ENCODE measurements around the gene WASL.
"Not testable (repeated sequence)": the region's sequence is repeated elsewhere in the genome, so short reads cannot be mapped to it uniquely, and the experiment has no call there.

The WASL gene

GRCh38 chr7:123768493-123768892 lies 19.7 kb upstream of the WASL start:
- DNase-seq: no peak

DNA sequence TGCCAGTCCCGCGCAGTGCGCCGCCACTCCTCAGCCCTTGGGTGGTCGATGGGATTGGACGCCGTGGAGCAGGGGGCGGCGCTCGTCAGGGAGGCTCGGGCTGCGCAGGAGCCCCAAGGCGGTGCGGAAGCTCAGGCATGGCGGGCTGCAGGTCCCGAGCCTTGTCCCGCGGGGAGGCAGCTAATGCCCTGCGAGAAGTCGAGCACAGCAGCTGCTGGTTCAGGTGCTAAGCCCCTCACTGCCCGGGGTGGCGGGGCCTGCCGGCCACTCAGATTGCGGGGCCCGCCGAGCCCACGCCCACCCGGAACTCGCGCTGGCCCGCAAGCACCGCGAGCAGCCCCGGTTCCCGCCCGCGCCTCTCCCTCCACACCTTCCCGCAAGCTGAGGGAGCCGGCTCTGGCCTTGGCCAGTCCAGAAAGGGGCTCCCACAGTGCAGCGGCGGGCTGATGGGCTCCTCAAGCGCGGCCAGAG lies 14.4 kb upstream of the WASL start:
- DNase-seq: no peak

GRCh38 chr7:123761729-123762128 lies 12.9 kb upstream of the WASL start:
- no peak for DNase-seq

- no peak for DNase-seq
These were observed 8.3 kb upstream of the WASL start for GRCh38 chr7:123757095-123757494.

DNA sequence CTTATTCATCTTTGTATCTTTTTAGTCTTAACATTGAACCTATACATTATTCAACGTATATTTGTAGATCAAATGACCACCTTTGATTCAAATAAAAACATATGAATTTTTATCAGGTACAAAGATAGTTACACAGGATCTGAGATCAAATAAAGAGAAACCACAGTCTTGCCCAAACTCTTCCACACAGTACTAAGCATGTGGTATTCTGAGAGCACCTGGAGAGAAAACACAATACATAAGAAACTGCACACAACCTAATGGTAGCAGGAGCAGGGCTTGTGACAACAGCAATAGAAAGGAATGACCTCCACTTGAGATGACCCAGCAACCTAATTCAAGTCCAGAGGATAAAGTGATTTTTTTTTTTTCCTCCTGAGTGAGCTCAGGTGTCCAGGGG lies 6.5 kb upstream of the WASL start:
- no peak for DNase-seq

- DNase-seq: no peak
These were observed 5.6 kb upstream of the WASL start for GRCh38 chr7:123754271-123754871.

DNA sequence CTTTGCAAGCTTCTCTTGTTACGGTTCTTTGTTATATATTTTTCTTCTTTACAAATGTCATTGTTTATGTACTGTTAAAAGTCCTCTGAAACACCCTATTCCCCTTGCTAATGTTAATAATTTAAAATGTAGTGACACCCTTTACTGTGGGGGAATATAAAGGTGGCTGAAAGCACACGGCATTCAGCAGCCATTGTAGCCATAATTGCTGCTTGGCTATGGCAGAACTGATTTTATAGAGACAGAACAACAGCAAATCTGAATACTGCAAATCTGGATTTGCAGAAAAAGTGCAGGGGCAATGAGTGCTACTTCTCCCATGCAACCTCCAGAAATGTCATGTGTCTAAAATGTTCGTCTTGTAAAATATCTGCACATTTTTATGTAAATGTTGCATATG lies 3.7 kb upstream of the WASL start:
- DNase-seq: no peak

GRCh38 chr7:123751821-123752220 lies 3.0 kb upstream of the WASL start:
- no peak for DNase-seq

GRCh38 chr7:123750389-123751230 lies 1.8 kb upstream of the WASL start:
- DNase-seq: no peak

- DNase-seq: peak; percentile 67
These were observed 694 bp upstream of the WASL start for GRCh38 chr7:123749537-123749857.

DNA sequence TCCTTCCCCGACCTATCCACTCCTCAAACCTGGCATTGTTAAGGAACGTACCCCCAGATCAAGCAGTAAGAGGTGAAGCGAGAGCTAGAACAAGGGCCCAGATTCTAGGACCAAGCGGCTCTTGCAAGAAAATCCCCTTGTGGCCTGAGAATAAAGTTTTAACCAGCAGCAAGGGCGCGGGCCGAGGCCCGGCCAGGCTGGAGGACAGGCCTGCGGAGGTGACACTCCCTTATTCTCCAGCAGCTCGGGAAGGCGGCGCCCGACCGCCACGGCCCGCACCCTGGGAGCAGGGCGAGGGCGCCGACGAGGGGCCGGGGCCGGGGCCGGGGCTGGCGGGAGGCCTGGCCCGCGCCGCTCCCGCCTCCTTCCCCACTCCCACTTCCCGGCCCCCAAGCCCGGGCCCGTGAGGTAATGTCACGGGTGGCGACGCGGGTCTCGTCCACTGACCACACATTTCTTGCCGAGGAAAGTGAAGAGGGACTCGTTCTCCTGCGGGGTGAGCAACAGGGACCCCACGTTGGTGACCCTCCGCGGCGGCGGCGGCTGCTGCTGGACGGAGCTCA lies 551 bp downstream of the WASL start:
- DNase-seq: no peak

DNA sequence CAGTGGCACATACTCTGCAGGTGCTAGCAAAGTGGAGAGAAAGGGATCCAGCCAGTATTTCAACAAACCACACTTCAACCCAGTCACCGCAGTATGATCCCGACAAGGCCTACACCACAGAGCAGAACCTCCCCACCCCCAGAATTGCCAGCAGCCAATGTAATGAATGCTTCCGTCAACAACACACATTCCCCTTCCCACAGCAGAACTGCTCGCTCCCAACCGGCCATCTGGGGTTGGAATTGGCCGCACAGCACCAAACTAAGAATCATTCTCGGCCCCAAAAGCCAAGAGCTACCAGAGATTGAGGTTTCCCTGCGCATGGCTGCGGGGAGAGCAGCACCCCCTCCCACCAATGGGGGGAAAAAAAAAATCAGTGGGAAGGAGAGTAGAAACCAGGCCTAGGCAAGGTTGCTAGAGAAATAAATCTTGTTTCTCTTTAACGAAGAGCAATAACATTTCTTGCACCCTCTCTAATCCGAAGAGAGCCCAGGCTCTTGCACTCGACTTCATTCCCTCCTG lies 1.1 kb downstream of the WASL start:
- peak; percentile 70 for DNase-seq

- DNase-seq: no peak
These were observed 1.8 kb downstream of the WASL start for GRCh38 chr7:123746931-123747488.

DNA sequence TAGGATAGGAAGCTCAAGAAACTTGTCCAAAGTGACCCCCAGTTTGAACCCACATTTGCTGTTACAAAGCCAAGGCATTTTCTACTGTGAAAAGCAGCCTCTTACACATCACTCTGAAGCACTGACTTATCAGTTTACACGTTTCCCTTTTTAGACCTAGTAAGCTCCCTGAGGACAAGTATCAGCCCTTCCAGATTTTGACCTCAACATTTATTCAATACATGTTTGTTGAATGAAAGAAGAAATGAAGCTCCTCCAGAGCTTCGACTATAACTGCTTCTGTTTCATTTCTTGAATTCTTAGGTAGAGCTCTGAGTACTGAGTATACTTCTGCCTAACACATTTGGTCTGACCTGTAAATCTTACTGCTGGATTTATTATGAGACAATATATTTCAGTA lies 2.7 kb downstream of the WASL start:
- DNase-seq: no peak

- no peak for DNase-seq
These were observed 3.4 kb downstream of the WASL start for GRCh38 chr7:123745437-123745836.

- no peak for DNase-seq
These were observed 4.4 kb downstream of the WASL start for GRCh38 chr7:123744416-123744815.

DNA sequence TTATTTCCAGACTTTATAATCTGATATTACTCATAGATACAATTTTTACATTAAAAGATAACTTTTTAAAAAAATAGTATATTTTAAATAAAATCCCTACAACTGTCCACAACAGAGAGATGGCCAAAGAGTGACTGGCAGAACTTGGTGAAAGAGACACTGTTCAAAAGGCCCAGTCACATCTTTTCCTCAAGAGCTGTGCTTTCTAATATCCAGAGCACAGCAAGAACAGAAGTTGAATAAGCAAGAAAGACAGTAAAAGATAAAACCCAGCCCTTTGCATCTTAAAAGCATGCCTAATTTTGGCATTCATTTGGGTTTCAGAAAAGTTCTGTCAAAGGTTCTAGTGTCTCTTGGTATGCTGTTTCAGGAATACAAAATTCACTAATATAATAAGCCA lies 6.9 kb downstream of the WASL start:
- DNase-seq: no peak

GRCh38 chr7:123738808-123739207 lies 10.0 kb downstream of the WASL start:
- DNase-seq: no peak

DNA sequence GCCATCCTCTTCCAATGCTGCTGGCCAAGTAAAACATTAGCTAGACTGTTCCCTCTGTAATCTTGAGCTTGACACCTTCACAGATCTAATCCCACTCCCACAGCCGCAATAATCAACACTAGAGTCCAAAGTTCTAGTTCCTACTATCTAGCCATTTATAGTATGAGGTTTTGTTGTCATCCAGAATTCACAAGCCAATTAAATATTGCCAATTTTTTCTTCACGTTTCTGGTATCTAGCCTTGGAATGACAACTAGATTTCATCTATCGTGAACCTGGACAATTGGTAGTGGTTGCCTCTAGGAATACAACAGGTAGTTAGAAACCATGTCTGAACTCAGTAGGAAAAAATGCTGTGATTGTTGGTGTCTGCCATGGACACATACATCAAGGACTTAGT lies 10.4 kb downstream of the WASL start:
- DNase-seq: no peak

GRCh38 chr7:123737168-123737674 lies 11.6 kb downstream of the WASL start:
- DNase-seq: not testable (repeated sequence)

DNA sequence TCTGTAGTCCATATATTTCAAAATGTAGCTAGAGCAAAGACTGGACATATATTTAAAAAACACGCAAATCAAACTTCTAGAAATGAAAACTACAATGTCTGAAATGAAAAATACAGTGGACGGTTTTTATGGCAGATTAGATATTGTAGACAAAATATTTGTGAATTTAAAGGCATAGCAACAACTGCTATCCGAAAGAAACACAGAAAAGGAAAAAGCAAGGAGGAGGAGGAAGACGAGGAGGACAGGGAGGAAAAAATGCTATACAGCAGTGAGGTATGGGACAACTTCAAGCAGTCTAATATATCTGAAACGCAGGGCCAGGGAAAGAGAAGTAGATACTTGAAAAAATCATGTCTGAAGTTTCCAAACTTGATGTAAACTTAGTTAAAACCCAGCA lies 13.3 kb downstream of the WASL start:
- DNase-seq: no peak

- DNase-seq: no peak
These were observed 14.3 kb downstream of the WASL start for GRCh38 chr7:123734498-123734897.

DNA sequence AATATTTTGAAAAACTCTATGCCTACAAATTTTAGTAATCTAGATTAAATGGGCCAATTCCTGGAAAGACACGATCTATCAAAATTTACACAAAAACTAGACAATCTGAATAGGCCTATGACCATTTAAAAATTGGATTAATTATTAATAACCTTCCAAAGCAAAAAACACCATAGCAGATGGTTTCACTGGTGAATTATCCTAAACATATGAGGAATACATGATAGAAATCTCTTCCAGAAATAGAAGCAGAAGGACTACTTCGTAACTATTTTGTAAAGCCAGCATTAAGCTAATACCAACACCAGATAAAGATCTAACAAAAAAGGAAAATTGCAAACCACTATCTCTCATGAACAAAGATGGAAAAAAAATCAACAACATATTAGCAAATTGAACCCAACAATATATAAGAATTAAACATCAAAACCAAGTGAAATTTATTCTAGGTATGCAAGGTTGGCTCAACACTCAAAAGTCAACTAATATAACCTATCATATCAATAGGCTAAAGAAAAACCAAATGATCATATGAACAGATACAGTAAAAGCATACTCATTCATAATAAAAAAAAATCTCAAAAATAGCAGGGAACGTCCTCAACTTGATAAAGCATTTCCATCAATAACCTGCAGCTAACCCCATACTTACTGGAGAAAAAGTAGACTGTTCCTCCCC lies 16.3 kb downstream of the WASL start:
- no peak for DNase-seq
